H9 (cell line): Measurements from ENCODE around the gene GAMT. TPM values are rescaled to one million over a fixed set of nuclear protein-coding genes. Genes with fewer than 3 reads are reported as not detected.

Source experiments
- DNase-seq: peaks from one replicate; pipeline ENCODE4 v3.0.0-alpha.2; 2017
- H2AFZ ChIP-seq: one replicate; pipeline ENCODE4 v1.6.1; 2013; ENCODE audit warnings: mild to moderate bottlenecking, low read length, control low read depth, moderate library complexity
- H2AK5ac ChIP-seq: 2 replicates; pipeline ENCODE4 v1.6.1; 2013; ENCODE audit warnings: low read length, control low read depth, mixed read lengths; ENCODE audit not compliant: insufficient read length
- H2BK120ac ChIP-seq: one replicate; pipeline ENCODE4 v1.6.1; 2013; ENCODE audit warnings: low read depth, mild to moderate bottlenecking, low read length, control low read depth, inconsistent platforms; ENCODE audit not compliant: poor library complexity, severe bottlenecking
- H2BK12ac ChIP-seq: 2 replicates; pipeline ENCODE4 v1.6.1; 2013; ENCODE audit warnings: low read length, control low read depth, mixed read lengths, low read depth; ENCODE audit not compliant: insufficient read length
- H2BK15ac ChIP-seq: 2 replicates; pipeline ENCODE4 v1.6.1; 2013; ENCODE audit warnings: low read depth, low read length, control low read depth
- H2BK20ac ChIP-seq: one replicate; pipeline ENCODE4 v1.6.1; 2013; ENCODE audit warnings: low read depth, mild to moderate bottlenecking, low read length, control low read depth, inconsistent platforms; ENCODE audit not compliant: poor library complexity, severe bottlenecking
- H2BK5ac ChIP-seq: 2 replicates; pipeline ENCODE4 v1.6.1; 2013; ENCODE audit warnings: low read length, control low read depth, mixed read lengths; ENCODE audit not compliant: insufficient read length
- H3K14ac ChIP-seq: 2 replicates; pipeline ENCODE4 v1.6.1; 2013; ENCODE audit warnings: low read length, control low read depth; ENCODE audit not compliant: insufficient read depth
- H3K18ac ChIP-seq: 2 replicates; pipeline ENCODE4 v1.6.1; 2013; ENCODE audit warnings: low read depth, mild to moderate bottlenecking, mixed read lengths, low read length, control low read depth; ENCODE audit not compliant: insufficient read length
- H3K23ac ChIP-seq: 2 replicates; pipeline ENCODE4 v1.6.1; 2013; ENCODE audit warnings: low read length, control low read depth, mixed read lengths, low read depth; ENCODE audit not compliant: insufficient read length
- H3K23me2 ChIP-seq: 2 replicates; pipeline ENCODE4 v1.6.1; 2013; ENCODE audit warnings: low read depth, mild to moderate bottlenecking, mixed read lengths, low read length, control low read depth; ENCODE audit not compliant: insufficient read length, poor library complexity, severe bottlenecking
- H3K27ac ChIP-seq: 2 replicates; pipeline ENCODE4 v1.5.1; 2013; ENCODE audit warnings: low read length, control low read depth, mixed read lengths, low read depth; ENCODE audit not compliant: insufficient read length
- H3K27me3 ChIP-seq: 2 replicates; pipeline ENCODE4 v1.6.1; 2013; ENCODE audit warnings: low read length, control low read depth, inconsistent platforms; ENCODE audit not compliant: insufficient read depth
- H3K4ac ChIP-seq: 2 replicates; pipeline ENCODE4 v1.6.1; 2013; ENCODE audit warnings: low read depth, mild to moderate bottlenecking, control low read depth, inconsistent platforms, low read length, moderate library complexity
- H3K4me1 ChIP-seq: 2 replicates; pipeline ENCODE4 v1.6.1; 2013; ENCODE audit warnings: low read length, control low read depth, inconsistent platforms; ENCODE audit not compliant: insufficient read depth
- H3K4me2 ChIP-seq: 2 replicates; pipeline ENCODE4 v1.6.1; 2013; ENCODE audit warnings: low read length, control low read depth, mixed read lengths; ENCODE audit not compliant: insufficient read length, insufficient read depth
- H3K56ac ChIP-seq: 2 replicates; pipeline ENCODE4 v1.6.1; 2013; ENCODE audit warnings: low read depth, mild to moderate bottlenecking, mixed read lengths, low read length, control low read depth; ENCODE audit not compliant: insufficient read length
- H3K79me1 ChIP-seq: 2 replicates; pipeline ENCODE4 v1.6.1; 2013; ENCODE audit warnings: low read depth, mild to moderate bottlenecking, moderate library complexity, low read length, control low read depth, inconsistent platforms; ENCODE audit not compliant: insufficient read depth, poor library complexity, severe bottlenecking
- H3K79me2 ChIP-seq: 2 replicates; pipeline ENCODE4 v1.6.1; 2013; ENCODE audit warnings: low read length, control low read depth, inconsistent platforms; ENCODE audit not compliant: insufficient read depth
- H3K9ac ChIP-seq: 2 replicates; pipeline ENCODE4 v1.6.1; 2013; ENCODE audit warnings: low read length, control low read depth, mixed read lengths; ENCODE audit not compliant: insufficient read length; ENCODE audit errors: extremely low read depth
- H3K9me3 ChIP-seq: one replicate; pipeline ENCODE4 v1.6.1; 2013; ENCODE audit warnings: low read depth, low read length, inconsistent platforms; ENCODE audit not compliant: control insufficient read depth
- H3T11ph ChIP-seq: one replicate; pipeline ENCODE4 v1.6.1; 2013; ENCODE audit warnings: mild to moderate bottlenecking, low read length, control low read depth, inconsistent platforms
- H4K20me1 ChIP-seq: one replicate; pipeline ENCODE4 v1.6.1; 2013; ENCODE audit not compliant: control insufficient read depth, insufficient read length, insufficient read depth
- H4K5ac ChIP-seq: 2 replicates; pipeline ENCODE4 v1.6.1; 2013; ENCODE audit warnings: low read depth, mild to moderate bottlenecking, mixed read lengths, low read length, control low read depth; ENCODE audit not compliant: insufficient read length
- H4K8ac ChIP-seq: replicated peaks from 2 replicates; pipeline ENCODE4 v1.6.1; 2013; ENCODE audit warnings: low read length, control low read depth, mixed read lengths, low read depth; ENCODE audit not compliant: insufficient read length
- H4K91ac ChIP-seq: 2 replicates; pipeline ENCODE4 v1.6.1; 2013; ENCODE audit warnings: low read depth, mild to moderate bottlenecking, moderate library complexity, mixed read lengths, low read length, control low read depth; ENCODE audit not compliant: insufficient read length
- H3K27ac Mint-ChIP-seq, 3 experiments: 2 replicates in 2 of 3; 3 replicates in 1 of 3; pipeline ENCODE4 v1.8.0; 2020 to 2021; ENCODE audit warnings: mixed read lengths in 3 of 3, mild to moderate bottlenecking in 1 of 3, moderate library complexity in 1 of 3
- H3K27me3 Mint-ChIP-seq: 2 replicates; pipeline ENCODE4 v1.8.0; 2021; ENCODE audit warnings: low read depth, mild to moderate bottlenecking, moderate library complexity, mixed read lengths
- H3K36me3 Mint-ChIP-seq, 3 experiments: 2 replicates in 2 of 3; 3 replicates in 1 of 3; pipeline ENCODE4 v1.8.0; 2020 to 2021; ENCODE audit warnings: low read depth in 3 of 3, mixed read lengths in 3 of 3; ENCODE audit not compliant: insufficient read depth in 1 of 3
- H3K4me1 Mint-ChIP-seq, 2 experiments: 2 replicates each; pipeline ENCODE4 v1.8.0; 2020; ENCODE audit warnings: mixed read lengths in 2 of 2
- H3K4me3 Mint-ChIP-seq, 2 experiments: 2 replicates in 1 of 2; 3 replicates in 1 of 2; pipeline ENCODE4 v1.8.0; 2020 to 2021; ENCODE audit warnings: mild to moderate bottlenecking in 2 of 2, mixed read lengths in 2 of 2, moderate library complexity in 1 of 2
- H3K9me3 Mint-ChIP-seq, 2 experiments: 2 replicates in 1 of 2; 3 replicates in 1 of 2; pipeline ENCODE4 v1.8.0; 2020; ENCODE audit warnings: mild to moderate bottlenecking in 2 of 2, mixed read lengths in 2 of 2, moderate library complexity in 1 of 2
- CTCF ChIP-seq: fragments of 200-600 bp; sonication (generic); conservative IDR thresholded peaks from 3 replicates; pipeline ENCODE4 v1.8.0; 2021; ENCODE audit warnings: antibody characterized with exemption, mild to moderate bottlenecking
- WGBS: extraction: QIAGEN DNeasy Blood & Tissue Kit; methylation state at CpG from one replicate; pipeline ENCODE4 v1.1.7; 2013; ENCODE audit warnings: missing lambda C conversion rate, low lambda C conversion rate, mixed read lengths; ENCODE audit not compliant: insufficient read length; ENCODE audit errors: extremely low coverage; 5-methylcytosine and 5-hydroxymethylcytosine counted together
- total RNA-seq: library from RNA; stranded (reverse); gene quantifications from 2 replicates; pipeline ENCODE4 v1.2.1, GENCODE V29; 2021

Gene GAMT
- total RNA-seq, 1 experiment from 2014 or later = 26.6 TPM

GRCh38 chr19:1434040-1434366, 32.7 kb upstream of the GAMT start:
- H3K4me1 Mint-ChIP-seq = peaks cover 0 to under 1% of the 10 kb centered on the region in 2 experiments; a peak in 2 of 4 replicates

More at GRCh38 chr19:1434040-1434366, 32.7 kb upstream of the GAMT start:
- Histone ChIP-seq H3K4me1 (no peaks in the 10 kb centered on the region), H4K91ac (no peak overlapping the region), H2BK12ac (no peak overlapping the region), H2AK5ac (no peak overlapping the region), H4K5ac (no peak overlapping the region), H3K14ac (no peak overlapping the region), H2BK20ac (no peak overlapping the region), H3K23ac (no peak overlapping the region), H2BK5ac (no peak overlapping the region), H4K8ac (no peak overlapping the region), H3K18ac (no peak overlapping the region), H3K9me3 (no peaks in the 10 kb centered on the region), H2BK15ac (no peak overlapping the region), H3K56ac (no peak overlapping the region), H3K9ac (no peak overlapping the region), H2BK120ac (no peak overlapping the region), H3K23me2 (peaks cover 1% of the 10 kb centered on the region), H4K20me1 (no peaks in the 10 kb centered on the region), H3K27ac (no peak overlapping the region), H3K79me1 (no peaks in the 10 kb centered on the region), H3K79me2 (peaks cover 5% of the 10 kb centered on the region; the same call in 1 of the 2 replicates), H3T11ph (no peak overlapping the region), H2AFZ (no peak overlapping the region), H3K4ac (no peak overlapping the region), H3K27me3 (no peaks in the 10 kb centered on the region), H3K4me2 (no peak overlapping the region)
- no peaks in the 10 kb centered on the region; the same call in 1 of the 2 replicates for H3K27me3 Mint-ChIP-seq
- no peak for TF ChIP-seq CTCF
- H3K27ac Mint-ChIP-seq = no peak overlapping the region
- H3K36me3 Mint-ChIP-seq = peaks cover 17 to 54% (median 39%) of the 10 kb centered on the region in 3 experiments; a peak in 6 of 7 replicates
- DNase-seq = no peak
- H3K4me3 Mint-ChIP-seq = no peak overlapping the region
- WGBS = no CpG with 5 or more reads among the region's 17 CpGs
- no peaks in the 10 kb centered on the region for H3K9me3 Mint-ChIP-seq
